Erythroblast (primary cell): ENCODE results near the gene MAOB.

Source experiments
- DNase-seq, 2 experiments: peaks; one replicate each; lab custom pipeline; 2025; lab: John Stamatoyannopoulos, UW
- GATA1 ChIP-seq: IDR thresholded peaks from 2 replicates; pipeline ENCODE4 v1.6.1; 2011; ENCODE audit warnings: low read depth, mild to moderate bottlenecking, control low read depth, low read length, moderate library complexity
- POLR2A ChIP-seq: IDR thresholded peaks from 2 replicates; pipeline ENCODE4 v1.6.1; 2011; ENCODE audit warnings: mild to moderate bottlenecking, low read length

Gene MAOB

GRCh38 chrX:43758044-43758443 lies 124.2 kb downstream of the MAOB start:
- TF ChIP-seq GATA1 (no peak), POLR2A (no peak)
- no peak for DNase-seq

GRCh38 chrX:43756076-43756475 lies 126.2 kb downstream of the MAOB start:
- no peak for TF ChIP-seq POLR2A
- TF ChIP-seq GATA1: no peak

GRCh38 chrX:43753637-43754036 lies 128.6 kb downstream of the MAOB start:
- DNase-seq: no peak
- TF ChIP-seq GATA1: no peak
- no peak for TF ChIP-seq POLR2A

More at GRCh38 chrX:43756076-43756475, 126.2 kb downstream of the MAOB start:
- DNase-seq: no peak

- TF ChIP-seq GATA1 (no peak), POLR2A (no peak)
- DNase-seq: peak; percentile 42 to 57
These were observed 132.0 kb downstream of the MAOB start for GRCh38 chrX:43750248-43750676.

GRCh38 chrX:43747476-43747875 lies 134.8 kb downstream of the MAOB start:
- TF ChIP-seq POLR2A: no peak
- no peak for TF ChIP-seq GATA1
- no peak for DNase-seq

- TF ChIP-seq POLR2A (no peak), GATA1 (no peak)
- no peak for DNase-seq
These were observed 136.1 kb downstream of the MAOB start for GRCh38 chrX:43745938-43746721.

GRCh38 chrX:43744284-43744683 lies 138.0 kb downstream of the MAOB start:
- TF ChIP-seq GATA1 (no peak), POLR2A (no peak)
- no peak for DNase-seq

- no peak for DNase-seq
- TF ChIP-seq POLR2A (no peak), GATA1 (no peak)
These were observed 139.0 kb downstream of the MAOB start for GRCh38 chrX:43743100-43743822.

GRCh38 chrX:43741843-43742573 lies 140.2 kb downstream of the MAOB start:
- DNase-seq: no peak
- no peak for TF ChIP-seq POLR2A
- no peak for TF ChIP-seq GATA1

- TF ChIP-seq POLR2A (no peak), GATA1 (no peak)
- DNase-seq: no peak
These were observed 146.3 kb downstream of the MAOB start for GRCh38 chrX:43735957-43736356.

GRCh38 chrX:43735534-43735933 lies 146.7 kb downstream of the MAOB start:
- DNase-seq: no peak
- no peak for TF ChIP-seq POLR2A

- no peak for DNase-seq
- no peak for TF ChIP-seq POLR2A
- TF ChIP-seq GATA1: no peak
These were observed 147.8 kb downstream of the MAOB start for GRCh38 chrX:43734444-43734843.

GRCh38 chrX:43733699-43734098 lies 148.6 kb downstream of the MAOB start:
- no peak for TF ChIP-seq GATA1
- TF ChIP-seq POLR2A: no peak
- no peak for DNase-seq

- no peak for TF ChIP-seq POLR2A
- DNase-seq: no peak
These were observed 151.2 kb downstream of the MAOB start for GRCh38 chrX:43731086-43731485.

- DNase-seq: no peak
- TF ChIP-seq GATA1 (no peak), POLR2A (no peak)
These were observed 153.3 kb downstream of the MAOB start for GRCh38 chrX:43728966-43729365.
